ENCODE data around the gene FBLN2. TPM values are rescaled to one million over a fixed set of nuclear protein-coding genes. Genes with fewer than 3 reads are reported as not detected.

FBLN2 gene
- total RNA-seq, 2 experiments from 2014 or later: 8.4 to 13.7 TPM

GRCh38 chr3:13614607-13615006 is 65.7 kb downstream of the FBLN2 start:
- ChIA-PET POLR2A (no interaction called here), CTCF (no interaction called here)
- no peaks in the 10 kb centered on the region for H3K9me3 Mint-ChIP-seq
- ATAC-seq (no peak), DNase-seq (no peak)
- H3K4me1 Mint-ChIP-seq (ENCODE audit: low read depth): no peaks in the 10 kb centered on the region
- H3K27me3 Mint-ChIP-seq: no peaks in the 10 kb centered on the region
- TF ChIP-seq CTCF (IDR thresholded peaks at IDR 0.05): no peak
- no peak overlapping the region for H3K4me3 Mint-ChIP-seq
- H3K36me3 Mint-ChIP-seq (ENCODE audit: low read depth): peaks cover 8% of the 10 kb centered on the region
- intact Hi-C loops (cut with micrococcal nuclease): no loop called here
- H3K27ac Mint-ChIP-seq: no peak overlapping the region

- TF ChIP-seq CTCF (IDR thresholded peaks at IDR 0.05): no peak
- ChIA-PET CTCF (no interaction called here), POLR2A (no interaction called here)
- Mint-ChIP-seq H3K36me3 (ENCODE audit: low read depth) (peaks cover 8% of the 10 kb centered on the region), H3K9me3 (no peaks in the 10 kb centered on the region), H3K27me3 (no peaks in the 10 kb centered on the region), H3K4me1 (ENCODE audit: low read depth) (no peaks in the 10 kb centered on the region), H3K4me3 (no peak overlapping the region), H3K27ac (no peak overlapping the region)
- ATAC-seq: no peak
- DNase-seq: no peak
- intact Hi-C loops (cut with micrococcal nuclease): no loop called here
These were observed 66.1 kb downstream of the FBLN2 start for GRCh38 chr3:13615019-13615528.

GRCh38 chr3:13616359-13616758 is 67.4 kb downstream of the FBLN2 start:
- TF ChIP-seq CTCF (IDR thresholded peaks at IDR 0.05): no peak
- DNase-seq: no peak
- Mint-ChIP-seq H3K4me1 (ENCODE audit: low read depth) (no peaks in the 10 kb centered on the region), H3K27me3 (no peaks in the 10 kb centered on the region), H3K4me3 (no peak overlapping the region), H3K27ac (no peak overlapping the region), H3K9me3 (no peaks in the 10 kb centered on the region), H3K36me3 (ENCODE audit: low read depth) (peaks cover 6% of the 10 kb centered on the region)
- no peak for ATAC-seq
- ChIA-PET POLR2A (no interaction called here), CTCF (interaction anchor here (0.9 kb wide), 1 partner anchor 39 kb away, joined by 4 read pairs; no protein-coding TSS in a partner anchor)
- intact Hi-C loops (cut with micrococcal nuclease): no loop called here

GRCh38 chr3:13617097-13617738 is 68.3 kb downstream of the FBLN2 start:
- no peaks in the 10 kb centered on the region for H3K27me3 Mint-ChIP-seq
- no peak overlapping the region for H3K4me3 Mint-ChIP-seq
- no peak for TF ChIP-seq CTCF (IDR thresholded peaks at IDR 0.05)
- peaks cover 2% of the 10 kb centered on the region for H3K4me1 Mint-ChIP-seq (ENCODE audit: low read depth)
- no peaks in the 10 kb centered on the region for H3K9me3 Mint-ChIP-seq
- DNase-seq (no peak), ATAC-seq (no peak)
- H3K27ac Mint-ChIP-seq: no peak overlapping the region
- POLR2A ChIA-PET: no interaction called here
- CTCF ChIA-PET: no interaction called here
- intact Hi-C loops (cut with micrococcal nuclease): no loop called here
- H3K36me3 Mint-ChIP-seq (ENCODE audit: low read depth): peaks cover 6% of the 10 kb centered on the region

- H3K9me3 Mint-ChIP-seq: no peaks in the 10 kb centered on the region
- ATAC-seq (no peak), DNase-seq (no peak)
- H3K27me3 Mint-ChIP-seq: no peaks in the 10 kb centered on the region
- no peak overlapping the region for H3K27ac Mint-ChIP-seq
- ChIA-PET CTCF (no interaction called here), POLR2A (no interaction called here)
- TF ChIP-seq CTCF (IDR thresholded peaks at IDR 0.05): no peak
- peaks cover 4% of the 10 kb centered on the region for H3K36me3 Mint-ChIP-seq (ENCODE audit: low read depth)
- intact Hi-C loops (cut with micrococcal nuclease): no loop called here
- H3K4me1 Mint-ChIP-seq (ENCODE audit: low read depth): peaks cover 2% of the 10 kb centered on the region
- H3K4me3 Mint-ChIP-seq: no peak overlapping the region
These were observed 69.1 kb downstream of the FBLN2 start for GRCh38 chr3:13617981-13618380.

All from activated CD8-positive, alpha-beta T cell treated with anti-CD3 and anti-CD28 coated beads for 36 hours (primary cell).